GM18526 (cell line): ENCODE measurements around the gene FRMD4A.

ENCODE experiments used
- POLR2A ChIP-seq: IDR thresholded peaks from 3 replicates; pipeline ENCODE4 v1.6.1; 2011; ENCODE audit not compliant: insufficient read length; ENCODE audit errors: extremely low read depth

Gene FRMD4A

GRCh38 chr10:13820964-13821337, 509.8 kb downstream of the FRMD4A start:
- TF ChIP-seq POLR2A, result no peak

GRCh38 chr10:13820119-13820963, 510.4 kb downstream of the FRMD4A start:
- no peak for TF ChIP-seq POLR2A

- TF ChIP-seq POLR2A, result no peak
These were observed 514.4 kb downstream of the FRMD4A start for GRCh38 chr10:13816195-13816925.

- no peak for TF ChIP-seq POLR2A
These were observed 515.0 kb downstream of the FRMD4A start for GRCh38 chr10:13815756-13816155.

GRCh38 chr10:13813550-13813949, 517.2 kb downstream of the FRMD4A start:
- no peak for TF ChIP-seq POLR2A

- TF ChIP-seq POLR2A, result no peak
These were observed 517.9 kb downstream of the FRMD4A start for GRCh38 chr10:13812804-13813203.

GRCh38 chr10:13810568-13810967, 520.2 kb downstream of the FRMD4A start:
- TF ChIP-seq POLR2A, result no peak

GRCh38 chr10:13809427-13809826, 521.3 kb downstream of the FRMD4A start:
- no peak for TF ChIP-seq POLR2A

GRCh38 chr10:13808556-13809391, 522.0 kb downstream of the FRMD4A start:
- no peak for TF ChIP-seq POLR2A

GRCh38 chr10:13806419-13806818, 524.3 kb downstream of the FRMD4A start:
- no peak for TF ChIP-seq POLR2A

GRCh38 chr10:13803566-13804554, 526.9 kb downstream of the FRMD4A start:
- no peak for TF ChIP-seq POLR2A

GRCh38 chr10:13801907-13802288, 528.8 kb downstream of the FRMD4A start:
- no peak for TF ChIP-seq POLR2A

GRCh38 chr10:13801156-13801906, 529.4 kb downstream of the FRMD4A start:
- no peak for TF ChIP-seq POLR2A

- TF ChIP-seq POLR2A, result no peak
These were observed 533.6 kb downstream of the FRMD4A start for GRCh38 chr10:13797164-13797563.
